NCI-H460 (cell line): Measurements from ENCODE around the gene EIF4B. TPM values are rescaled to one million over a fixed set of nuclear protein-coding genes. Genes with fewer than 3 reads are reported as not detected.

ENCODE experiments used
- DNase-seq: peaks from one replicate; pipeline ENCODE4 v3.0.0-alpha.2; 2016; ENCODE audit warnings: low read depth; ENCODE audit errors: extremely low read depth
- total RNA-seq: library from RNA; depleted of rRNA; stranded (reverse); fragments of >200 nt; shearing (Covaris generic); gene quantifications from 2 replicates; pipeline ENCODE4 v1.2.3, GENCODE V29; 2014

Gene EIF4B
- total RNA-seq, 1 experiment from 2014 or later, result 879 TPM

DNA sequence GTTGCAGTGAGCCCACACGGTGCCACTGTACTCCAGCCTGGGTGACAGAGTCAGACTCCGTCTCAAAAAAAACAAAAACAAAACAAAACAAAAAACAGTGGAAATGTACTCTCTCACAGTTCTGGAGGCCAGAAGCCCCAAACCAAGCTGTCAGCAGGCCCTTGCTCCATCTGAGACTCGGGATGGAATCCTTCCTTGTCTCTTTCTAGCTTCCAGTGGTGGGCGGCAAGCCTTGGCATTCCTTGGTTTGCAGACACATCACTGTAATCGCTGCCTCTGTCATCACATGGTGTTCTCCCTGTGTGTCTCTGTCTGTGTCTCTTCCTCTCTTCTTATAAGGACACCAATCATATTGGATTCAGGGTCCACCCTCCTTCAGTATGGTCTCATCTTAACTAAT, 50.0 kb downstream of the EIF4B start:
- no peak for DNase-seq

DNA sequence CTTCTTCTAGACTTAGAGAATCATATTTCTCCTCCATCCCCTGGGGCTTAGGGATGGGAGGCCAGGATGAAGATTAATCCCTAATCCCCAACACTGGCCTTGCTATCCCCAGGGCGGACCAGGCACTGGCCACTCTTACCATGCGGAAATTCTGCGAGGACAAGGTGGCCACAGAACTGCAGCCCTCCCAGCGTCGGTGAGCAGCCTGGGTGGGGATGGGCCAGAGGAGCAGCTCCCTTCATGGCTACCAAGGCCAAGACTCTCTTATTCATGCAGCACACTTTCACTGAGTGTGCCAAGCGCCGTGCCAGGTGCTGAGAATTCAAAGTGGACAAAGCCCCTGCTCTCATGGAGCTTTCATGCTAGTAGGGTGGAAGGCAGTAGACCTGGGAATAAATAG, 50.6 kb downstream of the EIF4B start:
- DNase-seq, result no peak

DNA sequence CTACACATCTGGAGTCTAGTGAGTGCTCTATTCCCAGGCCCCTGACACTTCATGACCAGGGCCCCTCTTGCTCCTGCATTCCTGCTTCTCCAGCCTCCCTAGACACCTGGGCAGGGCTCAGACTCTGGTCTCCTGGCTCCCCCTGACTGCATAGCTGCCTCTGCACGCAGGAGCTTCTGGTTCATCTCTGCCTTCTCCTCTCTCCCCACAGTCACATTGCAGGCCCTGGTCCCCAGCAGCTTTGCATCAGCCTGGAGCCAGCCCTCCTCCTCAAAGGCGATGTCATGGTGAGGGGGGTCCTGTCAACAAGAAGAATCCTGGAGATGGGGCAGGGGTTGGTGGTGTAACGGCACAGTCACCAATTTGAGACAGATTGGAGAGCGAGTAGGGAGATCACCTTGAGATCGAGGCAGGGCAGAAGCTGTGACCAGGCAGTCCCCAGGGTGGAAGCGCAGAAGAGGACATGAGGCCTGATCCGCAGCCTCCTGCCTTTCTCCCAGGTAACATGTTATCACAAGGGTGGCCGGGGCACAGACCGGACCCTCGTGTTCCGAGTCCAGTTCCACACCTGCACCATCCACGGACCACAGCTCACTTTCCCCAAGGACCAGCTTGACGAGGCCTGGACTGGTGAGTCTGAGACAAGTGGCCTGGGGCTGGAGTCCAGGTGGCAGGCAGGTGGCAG, 51.7 kb downstream of the EIF4B start:
- DNase-seq, result no peak

DNA sequence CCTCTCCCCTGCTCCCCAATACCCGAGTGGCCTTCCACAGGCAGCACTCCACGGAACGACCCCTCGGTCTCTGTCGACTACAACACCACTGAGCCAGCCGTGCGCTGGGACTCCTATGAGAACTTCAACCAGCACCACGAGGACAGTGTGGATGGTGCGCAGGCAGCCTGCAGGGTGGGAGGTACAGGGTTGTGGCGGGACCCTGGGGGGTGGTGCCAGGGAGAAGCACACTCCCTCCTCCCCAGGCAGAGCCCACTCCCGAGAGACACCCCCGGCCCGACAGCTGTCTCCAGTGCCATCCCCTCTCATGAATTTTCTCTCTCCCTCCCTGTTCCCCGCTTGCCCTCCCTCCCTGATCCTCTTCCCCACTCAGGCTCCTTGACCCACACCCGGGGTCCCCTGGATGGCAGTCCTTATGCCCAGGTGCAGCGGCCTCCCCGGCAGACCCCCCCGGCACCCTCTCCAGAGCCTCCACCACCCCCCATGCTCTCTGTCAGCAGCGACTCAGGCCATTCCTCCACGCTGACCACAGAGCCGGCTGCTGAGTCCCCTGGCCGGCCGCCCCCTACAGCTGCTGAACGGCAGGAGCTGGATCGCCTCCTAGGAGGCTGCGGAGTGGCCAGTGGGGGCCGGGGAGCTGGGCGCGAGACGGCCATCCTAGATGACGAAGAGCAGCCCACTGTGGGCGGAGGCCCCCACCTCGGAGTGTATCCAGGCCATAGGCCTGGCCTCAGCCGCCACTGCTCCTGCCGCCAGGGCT, 52.6 kb downstream of the EIF4B start:
- DNase-seq, result no peak

DNA sequence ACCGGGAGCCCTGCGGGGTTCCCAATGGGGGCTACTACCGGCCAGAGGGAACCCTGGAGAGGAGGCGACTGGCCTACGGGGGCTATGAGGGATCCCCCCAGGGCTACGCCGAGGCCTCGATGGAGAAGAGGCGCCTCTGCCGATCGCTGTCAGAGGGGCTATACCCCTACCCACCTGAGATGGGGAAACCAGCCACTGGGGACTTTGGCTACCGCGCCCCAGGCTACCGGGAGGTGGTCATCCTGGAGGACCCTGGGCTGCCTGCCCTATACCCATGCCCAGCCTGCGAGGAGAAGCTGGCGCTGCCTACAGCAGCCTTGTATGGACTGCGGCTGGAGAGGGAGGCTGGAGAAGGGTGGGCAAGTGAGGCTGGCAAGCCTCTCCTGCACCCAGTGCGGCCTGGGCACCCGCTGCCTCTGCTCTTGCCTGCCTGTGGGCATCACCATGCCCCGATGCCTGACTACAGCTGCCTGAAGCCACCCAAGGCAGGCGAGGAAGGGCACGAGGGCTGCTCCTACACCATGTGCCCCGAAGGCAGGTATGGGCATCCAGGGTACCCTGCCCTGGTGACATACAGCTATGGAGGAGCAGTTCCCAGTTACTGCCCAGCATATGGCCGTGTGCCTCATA, 53.3 kb downstream of the EIF4B start:
- no peak for DNase-seq

DNA sequence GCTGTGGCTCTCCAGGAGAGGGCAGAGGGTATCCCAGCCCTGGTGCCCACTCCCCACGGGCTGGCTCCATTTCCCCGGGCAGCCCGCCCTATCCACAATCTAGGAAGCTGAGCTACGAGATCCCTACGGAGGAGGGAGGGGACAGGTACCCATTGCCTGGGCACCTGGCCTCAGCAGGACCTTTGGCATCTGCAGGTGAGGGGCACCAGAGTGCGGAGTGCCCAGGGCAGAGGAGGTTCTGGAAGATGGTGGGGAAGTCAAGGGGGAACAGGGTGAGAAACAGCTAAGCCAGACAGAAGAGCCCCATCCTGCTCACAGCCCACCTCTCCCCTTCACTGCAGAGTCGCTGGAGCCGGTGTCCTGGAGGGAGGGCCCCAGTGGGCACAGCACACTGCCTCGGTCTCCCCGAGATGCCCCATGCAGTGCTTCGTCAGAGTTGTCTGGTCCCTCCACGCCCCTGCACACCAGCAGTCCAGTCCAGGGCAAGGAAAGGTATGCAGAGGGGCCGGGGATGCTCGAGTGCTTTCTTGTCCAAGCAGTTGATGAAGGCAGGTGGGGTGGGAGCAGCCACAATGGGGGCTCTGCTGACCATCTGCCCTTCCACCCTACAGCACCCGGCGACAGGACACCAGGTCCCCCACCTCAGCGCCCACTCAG, 53.9 kb downstream of the EIF4B start:
- DNase-seq, result no peak

DNA sequence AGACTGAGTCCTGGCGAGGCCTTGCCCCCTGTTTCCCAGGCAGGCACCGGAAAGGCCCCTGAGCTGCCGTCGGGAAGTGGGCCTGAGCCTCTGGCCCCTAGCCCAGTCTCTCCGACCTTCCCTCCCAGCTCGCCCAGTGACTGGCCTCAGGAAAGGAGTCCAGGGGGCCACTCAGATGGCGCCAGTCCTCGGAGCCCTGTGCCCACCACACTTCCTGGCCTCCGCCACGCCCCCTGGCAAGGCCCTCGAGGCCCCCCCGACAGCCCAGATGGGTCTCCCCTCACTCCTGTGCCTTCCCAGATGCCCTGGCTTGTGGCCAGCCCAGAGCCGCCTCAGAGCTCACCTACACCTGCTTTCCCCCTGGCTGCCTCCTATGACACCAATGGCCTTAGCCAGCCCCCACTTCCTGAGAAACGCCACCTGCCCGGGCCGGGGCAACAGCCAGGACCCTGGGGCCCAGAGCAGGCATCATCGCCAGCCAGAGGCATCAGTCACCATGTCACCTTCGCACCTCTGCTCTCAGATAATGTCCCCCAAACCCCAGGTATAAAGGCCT, 54.5 kb downstream of the EIF4B start:
- no peak for DNase-seq

DNA sequence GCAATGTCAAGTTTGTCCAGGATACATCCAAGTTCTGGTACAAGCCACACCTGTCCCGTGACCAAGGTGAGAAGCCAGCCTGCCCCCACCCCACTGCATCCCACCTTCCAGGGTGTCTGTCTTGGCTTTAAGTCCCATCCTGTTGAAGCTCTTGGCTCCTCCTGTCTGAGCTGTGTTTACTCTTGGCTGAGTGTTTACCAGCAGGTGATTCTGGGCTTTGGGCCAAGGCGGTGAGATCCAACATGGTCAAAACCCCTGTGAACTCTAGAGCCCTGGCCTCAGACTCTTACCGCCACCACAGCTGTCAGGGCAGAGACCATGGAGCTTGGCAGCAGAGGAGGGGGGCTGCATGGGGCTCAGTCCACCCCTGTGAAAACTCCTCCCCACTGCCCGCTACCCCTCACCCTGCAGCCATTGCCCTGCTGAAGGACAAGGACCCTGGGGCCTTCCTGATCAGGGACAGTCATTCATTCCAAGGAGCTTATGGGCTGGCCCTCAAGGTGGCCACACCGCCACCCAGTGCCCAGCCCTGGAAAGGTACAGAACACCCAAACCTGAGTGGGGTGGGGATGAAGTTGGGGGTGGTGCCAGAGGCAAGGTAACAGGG, 55.3 kb downstream of the EIF4B start:
- DNase-seq, result peak; percentile 19

DNA sequence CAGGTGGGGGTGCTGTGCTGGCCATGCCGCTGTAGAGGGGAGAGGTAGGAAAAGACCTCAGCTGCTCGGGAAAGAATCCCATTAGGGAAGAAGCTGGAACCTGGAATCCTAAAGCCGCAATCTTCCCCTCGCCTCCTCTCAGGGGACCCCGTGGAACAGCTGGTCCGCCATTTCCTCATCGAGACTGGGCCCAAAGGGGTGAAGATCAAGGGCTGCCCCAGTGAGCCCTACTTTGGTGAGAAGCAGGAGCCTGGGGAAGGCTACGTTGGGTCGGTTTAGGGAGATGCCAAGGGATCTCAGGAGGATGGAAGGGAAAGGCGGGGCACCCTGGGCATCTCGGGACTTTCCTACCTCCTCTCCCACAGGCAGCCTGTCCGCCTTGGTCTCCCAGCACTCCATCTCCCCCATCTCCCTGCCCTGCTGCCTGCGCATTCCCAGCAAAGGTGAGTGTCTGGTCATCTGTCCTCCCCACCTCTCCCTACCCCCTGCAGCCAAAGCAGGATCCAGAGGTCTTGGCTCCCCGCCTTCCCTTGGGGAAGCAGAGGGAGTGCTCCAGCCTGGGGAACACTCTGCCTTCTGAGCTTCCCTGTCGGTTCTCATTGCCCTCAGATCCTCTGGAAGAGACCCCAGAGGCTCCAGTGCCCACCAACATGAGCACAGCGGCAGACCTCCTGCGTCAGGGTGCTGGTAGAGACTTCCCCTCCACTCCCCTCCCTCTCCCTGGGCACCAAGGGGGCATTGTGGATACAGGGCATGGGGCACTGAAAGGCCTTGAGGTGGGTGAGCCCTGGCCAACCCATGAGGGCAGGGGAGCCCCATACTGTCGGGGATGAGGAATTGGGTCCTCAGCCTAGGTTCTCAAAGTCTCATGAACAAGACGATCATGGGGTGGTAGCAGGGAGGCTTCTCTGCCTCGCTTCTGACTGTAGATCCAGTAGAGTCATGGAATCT, 56.0 kb downstream of the EIF4B start:
- DNase-seq, result no peak

DNA sequence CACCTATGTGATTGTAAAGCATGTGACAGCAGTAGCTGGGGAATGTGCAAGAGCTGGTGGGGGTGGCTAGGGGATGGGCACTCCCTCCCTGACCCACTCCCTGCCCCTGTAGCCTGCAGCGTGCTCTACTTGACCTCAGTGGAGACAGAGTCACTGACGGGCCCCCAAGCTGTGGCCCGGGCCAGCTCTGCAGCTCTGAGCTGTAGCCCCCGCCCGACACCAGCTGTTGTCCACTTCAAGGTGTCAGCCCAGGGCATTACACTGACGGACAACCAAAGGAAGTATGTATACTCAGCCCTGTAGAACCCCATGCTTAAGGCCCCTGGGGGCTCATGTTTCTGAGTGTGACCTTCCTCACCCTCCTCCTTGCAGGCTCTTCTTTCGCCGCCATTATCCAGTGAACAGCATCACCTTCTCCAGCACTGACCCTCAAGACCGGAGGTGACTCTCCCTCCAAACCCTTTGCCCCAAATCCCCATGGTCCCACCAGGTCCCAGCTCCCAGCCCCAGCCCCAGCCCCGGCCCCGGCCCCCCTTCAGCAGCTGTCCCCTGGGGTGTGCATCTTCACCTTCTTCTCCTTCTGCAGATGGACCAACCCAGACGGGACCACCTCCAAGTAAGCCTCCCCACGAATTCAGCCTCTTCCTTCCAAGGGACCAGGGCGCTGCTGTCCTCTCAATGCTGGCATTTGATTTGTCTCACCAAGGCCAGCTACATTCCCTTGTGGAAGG, 56.9 kb downstream of the EIF4B start:
- no peak for DNase-seq

DNA sequence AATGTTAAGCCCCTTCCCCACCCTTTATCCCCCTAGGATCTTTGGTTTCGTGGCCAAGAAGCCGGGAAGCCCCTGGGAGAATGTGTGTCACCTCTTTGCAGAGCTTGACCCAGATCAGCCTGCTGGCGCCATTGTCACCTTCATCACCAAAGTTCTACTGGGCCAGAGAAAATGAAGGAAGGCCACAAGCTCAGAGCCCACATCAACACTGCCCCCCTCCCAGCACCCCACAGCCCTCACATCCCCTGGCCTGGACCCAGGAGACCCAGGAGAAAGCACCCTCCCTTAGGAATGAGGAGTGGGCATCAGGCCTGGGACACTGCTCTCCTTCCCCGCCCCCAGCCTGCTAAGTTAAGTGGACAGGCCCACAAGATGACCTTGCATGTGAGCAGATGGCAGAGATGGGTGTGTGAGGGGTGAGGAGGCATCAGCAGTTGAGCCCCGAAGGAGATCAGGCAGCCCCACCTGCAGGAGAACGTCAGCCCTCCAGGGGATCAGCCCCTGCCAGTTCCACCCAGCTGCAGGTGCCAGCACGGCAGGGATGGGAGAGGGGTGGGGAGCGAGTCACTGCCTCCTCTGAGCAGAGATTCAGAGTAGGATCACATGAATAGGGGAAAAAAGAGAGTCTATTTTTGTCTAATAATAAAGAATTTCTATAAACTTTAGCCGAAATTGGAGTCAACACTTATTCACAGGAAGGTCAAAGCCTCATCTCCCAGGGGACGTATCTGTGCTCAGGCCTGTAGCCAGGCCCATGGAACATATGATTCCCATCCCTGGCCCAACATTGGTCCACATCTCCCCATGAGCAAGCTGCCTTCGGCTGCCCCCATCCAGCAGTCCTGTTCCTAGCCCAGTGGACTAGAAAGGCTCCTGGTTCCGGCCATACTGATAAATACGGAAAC, 57.7 kb downstream of the EIF4B start:
- no peak for DNase-seq

DNA sequence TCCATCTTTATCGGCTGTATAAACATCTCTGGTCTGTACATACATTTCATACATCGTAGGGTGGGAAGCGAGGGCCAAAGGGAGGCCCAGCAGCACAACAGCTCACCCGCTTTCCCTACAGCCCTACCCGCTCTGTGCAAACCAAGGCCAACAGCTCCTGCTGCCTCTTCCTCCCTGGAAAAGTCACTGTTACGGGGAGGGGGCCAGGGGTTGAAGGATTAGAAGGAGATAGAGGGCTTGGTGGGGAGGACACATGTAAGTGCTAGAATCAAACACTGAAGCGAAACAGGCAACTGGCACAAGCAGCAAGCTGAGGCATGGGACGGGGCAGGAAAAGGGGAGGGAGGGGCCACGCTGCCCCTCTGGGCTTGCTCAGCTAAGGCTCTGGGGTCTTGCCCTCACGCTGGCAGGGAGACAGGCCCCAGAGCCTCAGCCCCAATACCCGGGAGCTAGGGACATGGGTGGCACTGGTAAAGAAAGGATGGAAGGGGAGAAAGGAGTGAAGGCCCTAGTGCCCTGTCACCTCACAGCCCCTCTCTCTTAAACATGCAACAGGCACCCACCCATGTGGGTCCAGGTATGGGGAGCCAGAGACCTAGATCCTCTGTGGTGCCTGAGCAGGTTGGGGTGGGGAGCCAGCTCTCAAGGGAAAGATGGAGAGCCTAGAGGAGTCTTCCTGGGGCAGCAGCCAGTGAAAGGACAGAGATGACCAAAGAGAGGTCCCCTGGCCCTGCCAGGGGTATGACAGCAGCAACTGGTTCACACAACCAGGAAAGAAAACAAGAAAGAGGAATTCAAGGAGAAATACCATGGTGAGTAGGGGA, 58.6 kb downstream of the EIF4B start:
- no peak for DNase-seq

DNA sequence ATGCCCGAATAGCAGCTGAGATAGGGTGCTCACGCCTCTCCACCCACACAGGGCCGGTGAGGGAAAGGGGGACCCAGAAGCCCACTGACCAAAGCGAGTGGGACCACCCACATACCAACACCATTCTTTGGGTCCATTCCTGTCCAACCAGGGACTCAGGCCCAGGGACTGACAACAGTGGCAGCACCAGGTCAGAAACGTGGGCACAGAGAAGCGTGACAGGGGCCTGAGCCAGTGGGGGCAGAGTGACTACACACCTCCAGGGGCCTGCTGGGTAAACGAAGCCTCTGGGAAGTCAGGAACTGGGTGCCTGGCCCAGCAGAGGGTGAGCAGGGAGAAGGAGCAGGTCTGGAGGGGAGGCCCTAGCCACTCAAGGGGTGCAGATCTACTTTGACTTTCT, 59.2 kb downstream of the EIF4B start:
- DNase-seq, result no peak

DNA sequence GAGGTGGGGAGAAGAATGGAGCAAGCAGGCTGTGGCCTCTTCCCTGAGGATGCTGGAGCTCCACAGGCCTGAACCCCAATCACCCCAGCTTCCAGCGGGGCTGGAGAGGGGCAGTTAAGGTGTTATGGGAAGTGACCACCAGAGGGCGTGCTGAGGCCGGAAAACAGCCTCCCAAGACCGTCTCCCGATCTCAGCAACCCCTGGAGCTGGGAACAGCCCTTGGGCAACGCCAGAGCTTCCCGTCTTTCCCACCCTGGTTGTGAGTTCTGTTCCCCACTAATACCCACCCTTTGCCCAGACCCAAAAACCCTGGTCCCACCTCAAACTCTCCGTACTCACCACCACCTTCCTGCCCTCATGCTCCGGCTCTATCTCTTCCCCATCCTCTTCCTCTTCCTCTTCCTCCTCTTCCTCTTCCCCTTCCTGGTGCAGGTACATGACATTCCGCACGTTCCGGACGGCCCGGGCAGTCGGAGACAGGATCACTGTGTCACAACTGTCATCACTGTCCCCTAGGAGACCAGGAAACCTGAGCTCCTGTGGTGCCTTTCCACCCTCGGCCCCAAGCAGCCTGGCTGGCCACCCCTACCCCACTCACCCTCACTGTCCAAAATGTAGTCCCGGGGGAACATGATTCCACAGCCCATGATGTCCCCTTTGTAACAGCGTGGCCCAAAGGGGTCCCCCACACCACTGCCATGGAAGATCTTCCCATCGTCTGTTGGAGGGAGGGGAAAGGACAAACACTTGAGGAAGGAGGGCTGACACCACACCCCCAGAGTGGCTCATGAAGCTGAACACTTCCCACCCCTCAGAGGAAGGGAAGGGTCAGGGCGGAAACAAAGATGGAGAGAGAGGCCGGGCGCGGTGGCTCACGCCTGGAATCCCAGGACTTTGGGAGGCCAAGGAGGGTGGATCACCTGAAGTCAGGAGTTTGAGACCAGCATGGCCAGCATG, 60.0 kb downstream of the EIF4B start:
- peak; percentile 78 for DNase-seq

DNA sequence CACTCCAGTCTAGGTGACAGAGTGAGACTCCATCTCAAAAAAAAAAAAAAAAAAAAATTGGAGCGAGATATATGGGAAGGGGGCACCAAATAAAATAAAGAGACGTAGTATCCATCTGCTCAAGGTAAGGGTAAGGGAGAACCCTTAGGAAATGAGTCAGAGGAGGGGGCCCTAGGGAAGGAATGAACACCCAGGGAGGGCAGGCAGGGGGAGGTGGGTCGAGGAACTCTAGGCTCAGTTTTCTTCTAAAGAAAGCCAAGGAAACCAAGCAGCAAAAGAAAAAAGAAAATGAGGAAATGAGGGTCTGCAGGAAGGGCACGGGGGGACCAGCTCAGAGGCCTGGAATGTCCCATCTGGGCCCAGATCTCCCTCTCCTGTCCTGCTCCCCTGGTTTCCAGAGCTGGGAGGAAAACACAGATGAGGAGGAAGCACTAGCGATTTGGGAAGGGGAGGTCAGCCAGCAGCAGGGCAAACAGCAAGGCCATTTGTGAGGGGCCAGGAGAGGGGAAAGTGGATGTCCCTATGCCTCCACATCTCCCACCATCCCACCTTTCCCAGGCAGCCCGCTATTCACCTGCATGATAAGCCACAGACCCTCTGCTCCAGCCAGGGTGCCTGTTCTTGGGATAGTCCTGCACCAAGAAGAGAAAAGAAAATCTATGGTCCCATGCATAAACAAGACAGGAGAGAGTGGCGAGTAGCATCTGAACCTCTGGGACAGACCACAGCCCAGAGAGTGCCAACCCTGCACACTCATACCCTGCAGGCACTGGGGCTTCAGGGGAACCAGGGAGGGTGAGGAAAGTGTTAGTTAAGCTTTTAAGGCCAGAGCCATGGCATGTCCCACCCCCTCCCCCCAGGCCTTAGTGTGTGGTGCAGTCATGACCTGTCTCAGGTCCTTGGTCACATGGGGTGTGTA, 61.1 kb downstream of the EIF4B start:
- no peak for DNase-seq
